ENCODE data around the gene LCN6.
"Not testable (repeated sequence)": the region's sequence is repeated elsewhere in the genome, so short reads cannot be mapped to it uniquely, and the experiment has no call there.

The LCN6 gene

DNA sequence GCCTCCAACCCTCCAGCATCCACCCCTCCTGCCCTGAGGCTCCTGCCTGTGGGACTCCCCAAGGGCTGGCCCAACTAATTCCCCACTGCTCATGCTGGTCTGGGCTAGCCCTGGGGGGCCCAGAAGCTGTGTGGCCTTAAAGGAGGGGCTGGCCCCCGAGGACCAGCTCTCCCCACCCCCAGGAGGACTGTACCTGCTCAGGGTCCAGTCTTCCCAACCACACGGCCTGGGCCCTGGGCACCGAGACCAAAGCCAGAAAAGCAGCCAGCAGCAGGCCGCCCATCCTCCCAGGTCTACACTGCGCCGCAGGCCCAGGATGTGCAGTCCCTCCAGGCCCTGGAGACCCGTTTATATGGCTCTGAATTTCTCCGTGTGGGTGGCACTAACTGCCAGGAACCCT is at the start of gene LCN6:
TSS of gene LCN6 (minus strand) at position 325 of the 400 bp plus-strand sequence. CDS start at position 283, 42 bp downstream.
- DNase-seq, result no peak

- DNase-seq, result not testable (repeated sequence)
These were observed 48.5 kb upstream of the LCN6 start for GRCh38 chr9:136796775-136797347.

DNA sequence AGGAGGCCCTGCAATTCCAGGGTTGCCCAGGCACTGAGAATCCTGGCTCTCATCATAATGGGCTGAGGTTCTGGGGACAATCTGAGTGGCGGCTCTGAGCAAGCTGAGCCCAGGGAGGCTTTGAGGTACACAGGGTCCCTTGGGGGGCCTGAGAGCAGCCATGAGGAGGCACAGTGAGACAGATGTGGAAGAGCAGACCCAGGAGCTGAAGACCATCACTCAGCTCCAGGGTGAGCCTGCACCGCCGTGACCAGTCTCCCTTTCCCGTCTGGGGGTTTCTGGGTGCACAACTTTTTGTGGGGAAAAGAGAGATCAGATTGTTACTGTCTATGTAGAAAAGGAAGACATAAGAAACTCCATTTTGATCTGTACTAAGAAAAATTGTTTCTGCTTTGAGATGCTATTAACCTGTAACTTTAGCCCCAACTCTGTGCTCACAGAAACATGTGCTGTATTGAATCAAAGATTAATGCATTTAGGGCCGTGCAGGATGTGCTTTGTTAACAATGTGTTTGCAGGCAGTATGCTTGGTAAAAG is 48.0 kb upstream of the LCN6 start, which contains the start of gene CCDC183:
TSS of gene CCDC183 (plus strand) at position 101 of the 537 bp plus-strand sequence. CDS start at position 161, 60 bp downstream.
- DNase-seq, result no peak

GRCh38 chr9:136795000-136795348 is 46.6 kb upstream of the LCN6 start:
- DNase-seq, result no peak

DNA sequence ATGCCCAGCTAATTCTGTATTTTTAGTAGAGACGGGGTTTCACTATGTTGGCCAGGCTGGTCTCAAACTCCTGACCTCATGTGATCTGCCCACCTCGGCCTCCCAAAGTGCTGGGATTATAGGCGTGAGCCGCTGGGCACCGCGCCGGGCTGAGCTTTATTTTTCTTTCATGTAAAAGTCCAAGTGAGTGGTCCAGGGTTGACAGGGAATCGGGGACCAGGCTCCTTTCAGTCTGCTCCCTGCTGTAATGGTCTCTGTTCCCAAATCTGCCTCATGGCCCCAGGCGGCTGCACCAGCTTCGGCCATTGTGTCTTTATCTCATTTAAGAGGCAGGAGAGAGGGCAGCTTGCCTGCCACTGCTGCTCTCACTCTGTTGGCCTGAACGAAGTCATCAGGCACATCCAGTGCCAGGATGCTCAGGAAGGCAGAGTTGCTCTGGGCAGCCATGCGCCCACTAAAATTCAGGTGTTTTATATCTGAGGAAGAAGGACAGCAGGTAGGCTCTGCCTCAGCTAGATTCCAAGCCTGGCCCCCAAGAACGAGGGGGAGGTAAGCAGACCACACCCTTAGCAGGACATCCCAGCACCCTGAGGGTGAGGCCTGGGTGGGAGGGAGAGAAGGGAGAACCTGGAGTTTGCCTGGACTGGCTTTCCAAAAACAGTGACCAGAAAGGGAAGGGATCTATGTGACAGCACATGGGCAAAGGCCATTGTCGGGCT is 46.1 kb upstream of the LCN6 start:
- DNase-seq, result no peak

- no peak for DNase-seq
These were observed 45.0 kb upstream of the LCN6 start for GRCh38 chr9:136793086-136793946.

DNA sequence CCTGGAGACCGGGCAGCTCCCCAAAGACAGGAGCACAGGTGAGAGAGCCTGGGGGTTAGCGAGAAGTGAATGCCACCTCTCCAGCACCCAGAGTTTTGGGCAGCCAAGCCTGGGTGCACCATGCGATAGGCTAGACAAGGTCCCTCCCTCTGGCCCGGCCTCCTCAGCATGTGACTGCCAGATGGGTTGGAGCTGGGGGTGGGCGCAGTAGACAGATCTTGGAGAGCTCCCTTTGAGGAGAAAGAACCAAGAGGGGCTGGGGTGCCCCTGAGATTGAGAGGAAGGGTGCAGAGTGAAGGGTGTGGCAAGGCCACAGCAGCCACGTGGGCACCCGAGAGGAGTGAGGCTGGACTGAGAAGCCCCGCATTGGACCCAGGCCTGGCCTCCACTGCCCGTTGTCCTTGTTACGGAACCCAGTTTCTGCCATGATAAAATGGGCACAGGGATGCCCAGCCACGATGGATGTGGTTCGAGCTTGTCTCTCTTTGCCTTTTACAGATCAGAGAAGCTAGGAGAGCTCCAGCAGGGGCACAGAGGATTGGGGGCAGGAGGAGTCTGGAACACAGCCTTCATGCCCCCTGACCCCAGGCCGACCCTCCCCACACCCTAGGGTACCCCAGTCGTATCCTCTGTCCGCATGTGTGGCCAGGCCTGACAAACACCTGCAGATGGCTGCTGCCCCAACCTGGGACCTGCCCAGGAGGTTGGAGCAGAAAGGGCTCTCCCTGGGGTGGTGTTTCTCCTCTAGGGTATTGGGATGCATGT is 44.2 kb upstream of the LCN6 start:
- DNase-seq, result no peak

GRCh38 chr9:136791516-136792276 is 43.4 kb upstream of the LCN6 start:
- peak; percentile 70 for DNase-seq

DNA sequence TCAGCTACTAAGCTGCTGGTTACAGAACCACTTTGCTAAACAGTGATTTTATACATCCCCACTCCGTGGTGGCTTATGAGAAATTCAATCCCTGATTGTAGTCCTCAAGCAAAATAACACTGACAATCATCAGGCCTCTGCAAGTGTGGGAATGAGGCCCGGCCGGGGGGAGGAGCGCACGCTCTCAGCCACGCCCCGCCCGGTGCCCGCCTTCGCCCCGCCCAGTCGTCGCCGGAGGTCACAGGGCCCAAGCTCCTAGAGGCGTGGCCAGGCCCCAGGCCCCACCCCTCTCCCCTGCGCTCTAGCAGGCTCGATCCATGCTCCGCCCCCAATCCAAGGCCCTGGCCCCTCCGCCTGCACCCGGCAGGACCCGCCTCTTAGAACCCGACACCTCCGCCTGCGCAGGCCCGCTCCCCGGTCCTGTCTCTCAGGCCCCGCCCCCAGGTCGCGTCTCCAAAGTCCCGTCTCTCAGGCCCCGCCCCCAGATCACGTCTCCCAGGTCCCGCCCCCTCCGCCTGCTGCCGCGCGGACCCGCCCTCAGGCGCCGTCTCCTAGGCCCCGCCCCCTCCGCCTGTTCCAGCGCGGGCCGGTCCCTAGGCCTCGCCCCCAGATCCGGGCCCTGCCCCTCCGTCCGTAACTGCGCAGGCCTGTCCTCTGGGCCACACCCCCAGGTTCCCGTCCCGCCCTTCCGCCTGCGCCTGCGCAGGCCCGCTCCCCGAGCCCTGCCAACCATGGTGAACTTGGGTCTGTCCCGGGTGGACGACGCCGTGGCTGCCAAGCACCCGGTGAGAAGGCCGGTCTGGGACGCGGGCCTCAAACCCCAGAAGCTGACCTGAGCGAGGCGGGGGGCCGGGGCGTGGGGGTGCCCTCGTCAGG is 42.6 kb upstream of the LCN6 start, which contains the start of gene TMEM141:
TSS of gene TMEM141 (plus strand) at position 705 of the 876 bp plus-strand sequence. CDS start at position 732, 27 bp downstream.
- DNase-seq, result peak; percentile 100

GRCh38 chr9:136789523-136789937 is 41.2 kb upstream of the LCN6 start:
- no peak for DNase-seq

DNA sequence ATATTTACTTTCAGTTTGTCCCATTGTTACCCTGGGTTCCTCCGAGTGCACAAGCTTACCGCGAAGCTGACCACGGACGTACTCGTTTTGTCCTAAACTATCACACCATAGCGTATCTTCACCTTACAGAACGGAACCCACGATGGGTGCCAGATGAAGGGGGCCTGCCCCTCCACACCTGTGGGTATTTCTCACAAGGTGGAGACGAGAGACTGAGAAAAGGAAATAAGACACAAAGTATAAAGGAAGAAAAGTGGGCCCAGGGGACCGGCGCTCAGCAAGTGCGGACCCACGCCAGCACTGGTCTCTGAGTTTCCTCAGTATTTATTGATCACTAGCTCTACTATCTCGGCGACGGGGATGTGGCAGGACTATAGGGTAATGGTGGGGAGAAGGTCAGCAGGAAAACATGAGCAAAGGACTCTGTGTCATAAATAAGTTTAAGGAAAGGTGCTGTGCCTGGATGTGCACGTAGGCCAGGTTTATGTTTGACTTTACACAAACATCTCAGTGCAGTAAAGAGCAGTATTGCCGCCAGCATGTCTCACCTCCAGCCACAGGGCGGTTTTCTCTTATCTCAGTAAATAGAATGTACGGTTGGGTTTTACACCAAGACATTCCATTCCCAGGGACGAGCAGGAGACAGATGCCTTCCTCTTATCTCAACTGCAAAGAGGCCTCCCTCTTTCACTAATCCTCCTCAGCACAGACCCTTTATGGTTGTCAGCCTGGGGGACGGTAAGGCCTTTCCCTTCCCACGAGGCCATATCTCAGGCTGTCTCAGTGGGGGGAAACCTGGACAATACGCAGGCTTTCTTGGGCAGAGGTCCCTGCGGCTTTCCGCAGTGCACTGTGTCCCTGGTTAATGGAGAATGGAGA is 40.6 kb upstream of the LCN6 start:
- not testable (repeated sequence) for DNase-seq

- peak; percentile 57 for DNase-seq
These were observed 39.5 kb upstream of the LCN6 start for GRCh38 chr9:136787690-136788400.

DNA sequence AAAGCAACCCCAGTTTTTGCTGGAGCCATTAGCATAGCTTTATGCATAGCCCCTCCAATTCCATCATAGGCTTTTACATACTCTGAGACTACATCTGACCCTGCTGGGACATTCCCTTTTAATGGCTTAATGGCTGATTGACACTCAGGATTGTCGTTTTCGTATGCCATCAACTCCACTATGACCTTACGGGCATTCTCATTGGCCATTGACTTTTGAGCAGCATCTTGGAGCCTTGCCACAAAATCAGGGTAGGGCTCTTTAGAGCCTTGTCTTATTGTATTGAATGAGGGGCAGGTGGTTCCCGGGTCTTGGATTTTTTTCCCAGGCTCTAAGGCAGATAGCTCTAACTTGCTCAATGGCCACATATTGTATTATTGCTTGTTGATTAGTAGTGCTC is 38.7 kb upstream of the LCN6 start:
- not testable (repeated sequence) for DNase-seq

- DNase-seq, result no peak
These were observed 38.1 kb upstream of the LCN6 start for GRCh38 chr9:136786451-136786850.

- DNase-seq, result not testable (repeated sequence)
These were observed 37.4 kb upstream of the LCN6 start for GRCh38 chr9:136785565-136786355.

DNA sequence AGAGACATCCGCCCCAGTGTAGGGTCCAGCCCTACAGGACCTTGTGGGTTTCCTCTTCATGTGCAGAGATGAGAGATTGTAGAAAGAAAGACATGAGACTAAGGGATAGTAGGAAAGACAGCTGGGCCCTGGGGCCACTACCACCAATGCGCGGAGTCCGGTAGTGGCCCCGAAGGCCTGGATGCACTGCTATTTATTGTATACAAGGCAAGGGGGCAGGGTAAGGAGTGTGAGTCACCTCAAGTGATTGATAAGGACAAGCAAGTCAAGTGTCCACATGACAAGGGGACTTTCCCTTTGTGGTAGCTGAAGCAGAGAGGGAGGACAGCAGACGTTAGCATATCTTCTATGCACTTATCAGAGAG is 36.7 kb upstream of the LCN6 start:
- no peak for DNase-seq

- DNase-seq, result no peak
These were observed 36.1 kb upstream of the LCN6 start for GRCh38 chr9:136784249-136784996.

All from activated naive CD4-positive, alpha-beta T cell treated with anti-CD3 and anti-CD28 coated beads, Interleukin-2, amount 50 U/mL, for 16 hours (primary cell).